ENCODE data around the gene CPA4.

- TF ChIP-seq CTCF (IDR thresholded peaks at IDR 0.05; ENCODE audit: low read depth, low read length, missing input control): no peak
- TF ChIP-seq, protein P1, sequence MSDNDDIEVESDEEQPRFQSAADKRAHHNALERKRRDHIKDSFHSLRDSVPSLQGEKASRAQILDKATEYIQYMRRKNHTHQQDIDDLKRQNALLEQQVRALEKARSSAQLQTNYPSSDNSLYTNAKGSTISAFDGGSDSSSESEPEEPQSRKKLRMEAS (IDR thresholded peaks at IDR 0.05): no peak
- TF ChIP-seq JUND (IDR thresholded peaks at IDR 0.05): no peak
- no peak for TF ChIP-seq REST (IDR thresholded peaks at IDR 0.05)
- TF ChIP-seq YY1 (IDR thresholded peaks at IDR 0.05): no peak
- TF ChIP-seq, protein P2, sequence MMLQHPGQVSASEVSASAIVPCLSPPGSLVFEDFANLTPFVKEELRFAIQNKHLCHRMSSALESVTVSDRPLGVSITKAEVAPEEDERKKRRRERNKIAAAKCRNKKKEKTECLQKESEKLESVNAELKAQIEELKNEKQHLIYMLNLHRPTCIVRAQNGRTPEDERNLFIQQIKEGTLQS (IDR thresholded peaks at IDR 0.05): no peak
- no peak for TF ChIP-seq GABPA (IDR thresholded peaks at IDR 0.05 in 1 of 2, conservative IDR thresholded peaks at IDR 0.05 in 1 of 2)
- no peak for TF ChIP-seq FOXA1 (IDR thresholded peaks at IDR 0.05)
- no peak for TF ChIP-seq NR2F2 (IDR thresholded peaks at IDR 0.05)
- TF ChIP-seq RAD21 (IDR thresholded peaks at IDR 0.05): no peak
- TF ChIP-seq SP1 (IDR thresholded peaks at IDR 0.05): no peak
- TF ChIP-seq TAF1 (conservative IDR thresholded peaks at IDR 0.05): no peak
- TF ChIP-seq EGR1 (IDR thresholded peaks at IDR 0.05; ENCODE audit: low read depth in 2 of 2): no peak
- TF ChIP-seq ZBTB33 (IDR thresholded peaks at IDR 0.05): no peak
These were observed 38.4 kb upstream of the CPA4 start for GRCh38 chr7:130254555-130254954.

Data from liver (tissue), 3 donors.